Mucosa of descending colon (tissue), 3 donors: ENCODE measurements around the gene TMEM247. TPM values are rescaled to one million over a fixed set of nuclear protein-coding genes. Genes with fewer than 3 reads are reported as not detected.

Experiments
- ATAC-seq: fragments of 200-7000 bp; cut with Tn5 transposase; one replicate; pipeline ENCODE4 v1.9.1; 2020; ENCODE audit warnings: mild to moderate bottlenecking, moderate library complexity
- DNase-seq, 3 donors: peaks; one replicate each; pipeline ENCODE4 v3.0.0-alpha.2; 2020
- H3K36me3 ChIP-seq: fragments of 200-600 bp; one replicate; pipeline ENCODE4 v1.8.0; 2021; ENCODE audit warnings: low read depth, mild to moderate bottlenecking
- H3K4me1 ChIP-seq: fragments of 200-600 bp; one replicate; pipeline ENCODE4 v1.8.0; 2021; ENCODE audit warnings: low read depth, mild to moderate bottlenecking
- H3K4me3 ChIP-seq: fragments of 200-600 bp; one replicate; pipeline ENCODE4 v1.8.0; 2021; ENCODE audit warnings: mild to moderate bottlenecking
- H3K9me3 ChIP-seq: fragments of 200-600 bp; one replicate; pipeline ENCODE4 v1.8.0; 2021; ENCODE audit warnings: mild to moderate bottlenecking
- intact Hi-C, 2 donors: fragments of 100-400 bp; cut with DNase I in 1 of 2; cut with micrococcal nuclease in 1 of 2; formaldehyde crosslinking; loops; one replicate each; pipeline versions ENCODE4 v1.11.0 to v1.11.1; 2022; cut with DNase I, micrococcal nuclease
- total RNA-seq, 3 donors: library from RNA; stranded (reverse); fragmentation: NEBNext Ultra II Directional in 2 of 3; extraction: Animal tissue kit (Norgen Biotek cat#: 25700) in 2 of 3; gene quantifications; one replicate each; pipeline versions ENCODE4 v1.2.1 to v1.2.4, GENCODE V29; 2021 to 2023
- TF ChIP-seq, protein P1 (sequence below): fragments of 200-600 bp; IDR thresholded peaks from one replicate; pipeline ENCODE4 v1.8.0; 2022; ENCODE audit warnings: antibody characterized with exemption, mild to moderate bottlenecking
- donor health status: DM: no; HTN: no; CAD: no; lungs with moderate emphysema.
- donor health status: DM: no; HTN: no; CAD: no.
- donor health status: DM: no; HTN: yes; CAD: no.

TMEM247 gene
- total RNA-seq, 3 donors from 2014 or later, result not detected

DNA sequence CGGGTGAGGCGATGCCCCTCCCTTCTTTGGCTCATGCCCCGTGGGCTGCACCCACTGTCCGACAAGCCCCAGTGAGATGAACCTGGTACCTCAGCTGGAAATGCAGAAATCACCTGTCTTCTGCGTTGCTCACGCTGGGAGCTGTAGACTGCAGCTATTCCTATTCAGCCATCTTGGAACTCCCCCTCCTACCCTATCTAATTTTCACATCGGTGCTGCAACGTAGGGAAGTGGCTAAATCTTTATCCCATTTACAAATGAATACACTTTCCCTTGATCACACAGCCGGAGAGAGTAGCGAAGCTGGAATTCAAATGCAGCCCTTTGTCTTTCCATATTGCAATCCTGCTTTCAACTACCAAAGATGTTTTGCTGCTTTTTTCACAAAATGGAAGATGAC lies 1.4 kb upstream of the TMEM247 start:
- no peaks in the 10 kb centered on the region for H3K9me3 ChIP-seq
- no peak for DNase-seq
- no peaks in the 10 kb centered on the region for H3K36me3 ChIP-seq
- H3K4me1 ChIP-seq, result no peaks in the 10 kb centered on the region
- intact Hi-C loops, result no loop called here
- TF ChIP-seq, protein P1, sequence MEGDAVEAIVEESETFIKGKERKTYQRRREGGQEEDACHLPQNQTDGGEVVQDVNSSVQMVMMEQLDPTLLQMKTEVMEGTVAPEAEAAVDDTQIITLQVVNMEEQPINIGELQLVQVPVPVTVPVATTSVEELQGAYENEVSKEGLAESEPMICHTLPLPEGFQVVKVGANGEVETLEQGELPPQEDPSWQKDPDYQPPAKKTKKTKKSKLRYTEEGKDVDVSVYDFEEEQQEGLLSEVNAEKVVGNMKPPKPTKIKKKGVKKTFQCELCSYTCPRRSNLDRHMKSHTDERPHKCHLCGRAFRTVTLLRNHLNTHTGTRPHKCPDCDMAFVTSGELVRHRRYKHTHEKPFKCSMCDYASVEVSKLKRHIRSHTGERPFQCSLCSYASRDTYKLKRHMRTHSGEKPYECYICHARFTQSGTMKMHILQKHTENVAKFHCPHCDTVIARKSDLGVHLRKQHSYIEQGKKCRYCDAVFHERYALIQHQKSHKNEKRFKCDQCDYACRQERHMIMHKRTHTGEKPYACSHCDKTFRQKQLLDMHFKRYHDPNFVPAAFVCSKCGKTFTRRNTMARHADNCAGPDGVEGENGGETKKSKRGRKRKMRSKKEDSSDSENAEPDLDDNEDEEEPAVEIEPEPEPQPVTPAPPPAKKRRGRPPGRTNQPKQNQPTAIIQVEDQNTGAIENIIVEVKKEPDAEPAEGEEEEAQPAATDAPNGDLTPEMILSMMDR, result no peak
- ATAC-seq, result no peak
- H3K4me3 ChIP-seq, result no peak overlapping the region

- Histone ChIP-seq H3K4me3 (no peak overlapping the region), H3K9me3 (no peaks in the 10 kb centered on the region), H3K36me3 (no peaks in the 10 kb centered on the region), H3K4me1 (no peaks in the 10 kb centered on the region)
- TF ChIP-seq, protein P1, result no peak
- intact Hi-C loops, result no loop called here
- ATAC-seq, result no peak
- no peak for DNase-seq
These were observed 1.2 kb downstream of the TMEM247 start for GRCh38 chr2:46480562-46480961.

GRCh38 chr2:46481198-46482193 lies 2.1 kb downstream of the TMEM247 start:
- Histone ChIP-seq H3K36me3 (no peaks in the 10 kb centered on the region), H3K9me3 (no peaks in the 10 kb centered on the region), H3K4me1 (no peaks in the 10 kb centered on the region), H3K4me3 (no peak overlapping the region)
- TF ChIP-seq, protein P1, result no peak
- ATAC-seq (peak; percentile 43), DNase-seq (no peak)
- intact Hi-C loops, result no loop called here

GRCh38 chr2:46482490-46482889 lies 3.1 kb downstream of the TMEM247 start:
- intact Hi-C loops, result no loop called here
- ATAC-seq (no peak), DNase-seq (no peak)
- no peak overlapping the region for H3K4me3 ChIP-seq
- no peaks in the 10 kb centered on the region for H3K36me3 ChIP-seq
- H3K4me1 ChIP-seq, result no peaks in the 10 kb centered on the region
- TF ChIP-seq, protein P1, result no peak
- H3K9me3 ChIP-seq, result no peaks in the 10 kb centered on the region

GRCh38 chr2:46485002-46485401 lies 5.6 kb downstream of the TMEM247 start:
- no peaks in the 10 kb centered on the region for H3K4me1 ChIP-seq
- no peak for DNase-seq

More at GRCh38 chr2:46485002-46485401, 5.6 kb downstream of the TMEM247 start:
- Histone ChIP-seq H3K4me3 (no peak overlapping the region), H3K36me3 (no peaks in the 10 kb centered on the region), H3K9me3 (no peaks in the 10 kb centered on the region)
- intact Hi-C loops, result no loop called here
- TF ChIP-seq, protein P1, result no peak
- no peak for ATAC-seq
